GM08714 (cell line): ENCODE measurements around the gene ST8SIA6.
"Not testable (repeated sequence)": the region's sequence is repeated elsewhere in the genome, so short reads cannot be mapped to it uniquely, and the experiment has no call there.

Source experiments
- H3K4me3 ChIP-seq: fragments of 200-500 bp; sonication (Bioruptor generic); 2 replicates; pipeline ENCODE4 v1.5.1; 2014; ENCODE audit warnings: mild to moderate bottlenecking, low read length, inconsistent platforms
- ZNF274 ChIP-seq: IDR thresholded peaks from 2 replicates; pipeline ENCODE4 v1.6.1; 2012; ENCODE audit warnings: mild to moderate bottlenecking, low read depth, low read length

The ST8SIA6 gene

DNA sequence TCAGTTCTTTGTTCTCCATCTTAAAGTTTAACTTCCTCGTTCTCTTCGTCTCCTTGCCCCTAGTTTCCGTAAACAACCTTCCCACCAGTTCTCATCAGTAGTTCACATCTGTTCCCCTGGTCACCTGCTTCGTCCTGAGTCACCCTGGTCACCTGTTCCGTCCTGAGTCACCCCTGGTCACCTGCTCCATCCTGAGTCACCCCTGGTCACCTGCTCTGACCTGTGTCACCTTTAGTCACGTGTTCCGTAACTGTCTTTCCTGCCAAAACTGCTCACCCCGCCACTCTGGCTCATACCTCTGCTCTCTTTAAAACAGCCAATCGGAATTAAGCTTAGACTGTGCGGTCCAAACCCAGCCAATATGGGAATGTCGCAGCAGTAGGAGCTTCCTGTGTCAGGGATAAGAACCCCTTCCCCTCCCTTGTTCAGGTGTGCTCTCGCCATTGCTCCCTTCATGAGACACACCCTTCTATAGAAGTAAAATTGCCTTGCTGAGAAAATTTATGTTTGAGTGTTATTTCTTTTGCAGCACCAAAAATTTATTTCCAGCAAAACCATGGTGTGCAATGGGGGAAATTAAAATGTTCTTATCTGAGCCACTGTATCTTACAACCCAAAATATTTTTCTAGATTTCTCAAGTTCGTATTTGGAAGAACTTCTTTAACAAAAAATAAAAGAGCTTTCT, 114.1 kb downstream of the ST8SIA6 start:
- TF ChIP-seq ZNF274: no peak
- H3K4me3 ChIP-seq: no peak overlapping the region

DNA sequence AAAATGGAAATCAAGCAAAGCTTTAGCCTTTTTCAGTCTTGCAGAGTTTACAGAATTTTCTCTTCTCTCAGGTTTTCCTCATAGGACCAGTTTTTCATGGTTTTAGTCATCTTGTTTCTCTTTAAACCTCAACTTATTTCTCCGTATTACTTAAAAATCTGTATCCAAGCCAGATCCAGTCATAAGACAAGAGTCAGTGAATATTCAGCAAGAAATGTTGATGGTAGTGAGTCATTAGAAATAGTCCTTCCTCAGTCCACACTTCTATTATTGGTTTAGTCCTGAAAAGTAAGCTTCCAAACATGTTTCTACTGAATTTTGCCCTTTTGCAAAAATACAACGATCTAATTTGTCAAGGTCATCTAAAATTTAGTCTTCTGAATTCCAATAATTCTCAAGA, 119.3 kb downstream of the ST8SIA6 start:
- TF ChIP-seq ZNF274: no peak

DNA sequence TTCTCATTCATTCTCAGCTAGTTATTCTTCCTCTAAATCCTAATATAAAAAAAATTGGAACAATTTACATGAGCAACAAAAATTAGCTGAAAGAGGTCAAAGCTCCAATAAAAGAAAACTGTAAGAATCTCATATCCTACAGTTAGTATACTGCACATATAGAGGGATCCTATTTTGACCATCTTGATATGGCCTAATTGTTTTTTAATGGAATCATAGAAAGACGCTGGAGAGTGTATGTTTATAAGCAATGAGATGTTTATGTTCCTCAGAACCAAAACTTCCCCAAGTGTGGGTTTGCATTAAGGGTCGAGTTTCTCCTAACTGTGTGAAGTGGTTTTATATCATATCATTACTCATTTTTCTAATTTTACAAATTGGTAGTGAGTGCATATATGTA, 123.9 kb downstream of the ST8SIA6 start:
- no peak overlapping the region for H3K4me3 ChIP-seq
- TF ChIP-seq ZNF274: no peak

More for the DNA sequence above, 119.3 kb downstream of the ST8SIA6 start:
- no peak overlapping the region for H3K4me3 ChIP-seq

DNA sequence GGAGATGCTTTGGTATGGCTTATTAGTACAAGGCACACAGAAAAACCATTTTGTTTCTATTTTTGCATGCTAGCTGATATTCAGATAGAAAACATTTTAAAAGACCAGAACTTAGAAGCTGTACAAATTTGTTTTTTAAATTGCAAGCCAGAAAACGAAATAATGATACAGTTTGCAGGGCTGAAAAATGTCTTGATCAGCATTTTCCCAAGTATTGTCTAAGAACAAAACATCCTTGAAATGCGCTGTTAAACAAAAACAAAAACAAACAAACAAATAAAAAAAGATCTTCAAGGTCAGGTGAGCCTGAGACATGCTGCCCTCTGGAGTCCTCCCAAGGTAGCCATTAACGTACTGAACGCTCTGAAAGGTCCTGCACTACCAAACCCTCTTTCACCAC, 128.0 kb downstream of the ST8SIA6 start:
- no peak overlapping the region for H3K4me3 ChIP-seq
- TF ChIP-seq ZNF274: no peak

DNA sequence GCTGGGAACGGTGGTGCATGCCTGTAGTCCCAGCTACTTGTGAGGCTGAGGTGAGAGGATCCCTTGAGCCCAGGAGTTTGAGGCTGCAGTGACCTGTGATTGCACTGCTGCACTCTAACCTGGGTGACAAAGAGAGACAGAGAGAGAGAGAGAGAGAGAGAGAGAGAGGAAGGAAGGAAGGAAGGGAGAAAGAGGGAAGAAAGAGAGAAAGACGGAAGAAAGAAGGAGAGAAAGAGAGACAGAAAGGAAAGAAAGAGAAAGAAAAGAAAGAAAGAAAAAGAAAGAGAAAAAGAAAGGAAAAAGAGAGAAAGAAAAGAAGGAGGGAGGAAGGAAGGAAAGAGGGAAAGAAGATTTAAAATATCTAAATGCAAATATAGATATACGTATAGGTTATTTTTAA, 132.4 kb downstream of the ST8SIA6 start:
- H3K4me3 ChIP-seq: not testable (repeated sequence)

DNA sequence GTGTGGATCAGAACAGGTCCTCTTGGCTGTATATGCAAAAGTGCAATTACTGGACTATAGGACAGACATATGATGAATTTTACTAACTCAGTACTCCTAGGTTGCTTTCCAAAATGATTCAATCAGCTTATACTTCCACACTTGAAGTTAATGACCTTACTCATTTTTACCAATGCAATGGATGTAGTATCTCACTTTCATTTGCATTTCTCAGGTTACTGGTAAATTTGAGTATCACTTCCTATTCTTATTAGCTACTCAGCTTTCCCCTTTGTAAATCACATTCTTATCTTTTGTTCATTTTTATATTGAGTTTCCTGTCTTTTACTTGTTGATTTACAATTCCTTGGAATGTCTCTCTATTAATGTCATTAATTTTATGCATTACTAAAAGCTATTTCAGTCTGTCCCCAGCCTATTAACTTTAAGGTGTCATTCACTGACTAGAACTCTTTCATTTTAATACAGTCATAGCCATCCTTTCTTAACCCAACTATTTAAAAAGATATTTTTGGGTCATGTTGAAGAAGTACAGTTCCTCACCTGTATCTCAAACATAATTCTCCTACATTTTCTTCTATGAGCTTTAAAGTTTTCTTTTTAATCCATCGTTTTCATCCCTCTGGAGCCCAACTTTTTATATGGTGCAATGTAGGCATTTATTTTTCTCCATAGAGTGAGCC, 137.8 kb downstream of the ST8SIA6 start:
- H3K4me3 ChIP-seq: no peak overlapping the region
- no peak for TF ChIP-seq ZNF274

DNA sequence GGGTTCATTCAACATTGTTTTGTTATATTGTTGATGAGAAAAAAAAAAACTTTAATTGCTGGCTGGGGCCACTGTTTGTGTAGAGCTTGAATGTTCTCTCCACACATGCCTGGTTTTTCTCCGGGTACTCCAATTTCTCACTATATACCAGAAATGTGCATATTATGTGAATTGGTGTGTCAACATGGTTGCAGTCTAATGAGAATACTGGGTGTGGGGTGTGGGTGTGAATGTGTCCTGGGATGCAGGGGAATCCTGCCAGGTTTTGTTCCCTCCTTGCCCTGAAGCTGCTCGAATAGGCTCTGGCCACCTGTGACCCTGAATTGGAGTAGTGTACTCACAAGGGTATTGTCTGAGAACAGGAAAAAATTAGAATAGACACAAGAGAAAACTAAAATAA, 145.0 kb downstream of the ST8SIA6 start:
- TF ChIP-seq ZNF274: no peak
- H3K4me3 ChIP-seq: no peak overlapping the region

DNA sequence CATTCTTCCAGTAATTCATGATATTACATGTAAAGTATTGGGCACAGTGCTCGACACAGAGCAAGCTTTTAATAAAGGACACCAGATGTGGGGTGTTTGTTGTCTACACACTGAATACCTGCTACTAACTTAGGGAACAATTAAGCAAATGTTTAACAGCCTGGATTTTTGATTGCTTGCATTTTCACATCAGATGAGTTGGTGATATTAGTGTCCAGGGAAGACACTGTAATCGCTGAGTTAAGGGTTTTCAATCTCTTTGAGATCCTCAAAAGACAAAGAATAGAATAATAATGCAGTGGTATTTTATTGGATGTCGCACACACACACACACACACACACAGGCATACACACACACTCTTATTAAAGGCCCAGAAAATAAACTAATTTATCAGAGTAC, 147.3 kb downstream of the ST8SIA6 start:
- H3K4me3 ChIP-seq: no peak overlapping the region
- no peak for TF ChIP-seq ZNF274

DNA sequence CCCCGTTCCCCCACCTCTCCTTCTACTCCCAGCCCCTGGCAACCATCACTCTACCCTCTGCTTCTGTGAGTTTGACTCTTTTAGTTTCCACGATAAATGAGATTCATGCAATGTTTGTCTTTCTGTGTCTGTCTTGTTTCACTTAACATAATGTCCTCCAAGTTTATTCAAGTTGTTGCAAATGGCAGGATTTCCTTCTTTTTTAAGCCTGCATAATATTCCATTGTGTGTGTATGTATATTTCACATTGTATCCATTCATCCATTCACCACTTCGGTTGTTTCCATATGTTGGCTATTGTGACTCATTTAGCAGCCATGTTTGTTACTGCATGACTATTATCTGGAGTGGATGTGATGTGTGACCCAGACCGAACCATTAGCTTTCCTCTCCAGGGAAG, 162.0 kb downstream of the ST8SIA6 start:
- TF ChIP-seq ZNF274: no peak
- no peak overlapping the region for H3K4me3 ChIP-seq

DNA sequence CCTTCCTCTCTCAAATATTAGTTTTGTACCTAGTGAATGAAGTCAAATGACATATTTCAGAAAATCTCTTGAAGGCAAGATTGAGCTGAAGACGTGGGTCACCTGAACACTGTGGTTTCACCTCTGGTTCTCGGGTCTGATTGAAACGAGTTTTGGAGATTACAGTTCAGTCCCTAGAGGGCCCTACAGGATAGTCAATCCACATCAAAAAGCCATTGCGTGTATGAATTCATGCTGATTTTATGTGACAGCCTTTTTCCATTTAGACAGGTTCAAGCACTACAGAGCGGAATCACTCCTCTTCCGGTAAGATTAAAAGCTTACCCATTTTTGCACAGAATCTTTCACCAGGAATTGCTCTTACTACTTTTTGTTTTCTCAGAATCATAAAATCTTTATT, 164.2 kb downstream of the ST8SIA6 start:
- H3K4me3 ChIP-seq: no peak overlapping the region
- no peak for TF ChIP-seq ZNF274

DNA sequence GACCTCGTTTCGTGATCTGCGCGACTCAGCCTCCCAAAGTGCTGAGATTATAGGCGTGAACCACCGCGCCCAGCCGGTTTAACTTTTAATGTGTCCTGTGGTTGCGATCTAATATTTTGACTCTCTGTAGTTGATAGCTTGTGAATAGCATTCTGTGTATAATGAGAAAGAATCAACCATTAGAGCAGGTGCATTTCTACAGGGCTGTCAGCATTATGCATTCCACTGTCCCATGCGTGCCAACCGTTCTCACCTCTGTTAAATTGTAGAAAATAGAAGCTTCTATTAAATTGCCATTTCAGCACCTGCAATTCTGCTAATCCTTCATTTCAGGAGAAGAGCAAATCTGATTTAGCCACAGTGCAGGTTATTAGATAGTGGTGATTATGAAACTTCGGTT, 164.6 kb downstream of the ST8SIA6 start:
- H3K4me3 ChIP-seq: no peak overlapping the region
- no peak for TF ChIP-seq ZNF274

DNA sequence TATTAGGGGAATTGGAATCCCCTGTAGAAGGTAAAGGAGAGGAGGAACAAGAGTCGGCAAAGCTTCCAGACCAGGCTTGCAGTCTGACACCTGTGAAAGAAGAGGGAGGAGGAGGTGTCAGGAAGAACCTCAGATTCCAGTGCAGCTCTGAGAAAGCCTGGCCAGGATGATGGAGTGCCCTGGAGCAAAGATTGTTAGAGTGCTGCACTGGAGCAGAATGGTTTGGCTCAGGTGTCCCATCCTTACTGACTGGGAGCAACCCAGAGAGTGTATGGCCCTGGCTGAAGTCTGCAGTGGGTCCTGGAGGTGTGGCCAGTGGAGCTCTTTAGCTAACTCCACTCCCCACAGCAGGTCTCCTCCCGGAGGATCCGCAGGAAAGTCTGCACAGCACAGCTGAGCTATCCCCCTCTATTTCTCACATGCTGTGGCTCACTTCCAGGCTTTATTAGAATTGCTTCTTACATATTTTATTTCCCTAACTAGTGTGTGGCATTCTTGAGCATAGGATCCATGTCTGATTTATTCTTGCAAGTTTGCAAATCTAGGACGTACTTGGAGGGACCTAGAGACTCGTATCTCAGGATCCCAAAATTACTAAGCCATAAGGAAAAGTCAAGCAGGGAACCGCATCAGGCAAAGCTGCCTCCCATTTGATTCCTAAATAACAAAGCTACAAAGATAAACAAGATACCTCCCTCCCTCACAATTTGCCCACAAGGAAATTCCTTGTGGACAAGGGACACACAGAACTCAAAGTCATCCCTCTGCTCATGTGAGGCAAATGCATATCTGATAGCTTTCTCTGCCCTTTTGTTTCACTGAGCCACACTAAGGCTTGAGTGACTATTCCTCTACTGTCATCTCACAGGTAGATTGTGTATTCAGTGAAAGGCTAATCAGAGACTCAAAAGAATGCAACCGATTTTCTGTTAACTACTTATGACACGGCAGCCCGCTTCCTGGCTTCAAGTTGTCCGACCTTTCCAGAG, 167.5 kb downstream of the ST8SIA6 start:
- no peak for TF ChIP-seq ZNF274
- no peak overlapping the region for H3K4me3 ChIP-seq

DNA sequence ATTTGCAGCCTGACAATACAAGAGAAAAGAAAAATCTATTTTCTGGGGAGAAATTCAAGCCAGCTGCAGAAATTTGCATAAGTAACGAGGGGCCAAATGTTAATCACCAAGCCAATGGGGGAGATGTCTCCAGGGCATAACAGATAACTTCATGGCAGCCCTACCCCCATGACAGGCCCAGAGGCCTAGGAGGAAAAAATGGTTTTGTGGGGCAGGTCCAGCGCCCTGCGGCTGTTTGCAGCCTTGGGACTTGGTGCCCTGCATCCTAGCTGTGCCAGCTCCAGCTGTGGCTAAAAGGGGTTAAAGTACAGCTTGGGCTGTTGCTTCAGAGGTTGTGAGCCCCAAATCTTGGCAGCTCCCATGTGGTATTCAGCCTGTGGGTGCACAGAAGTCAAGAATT, 172.1 kb downstream of the ST8SIA6 start:
- TF ChIP-seq ZNF274: no peak
- no peak overlapping the region for H3K4me3 ChIP-seq

DNA sequence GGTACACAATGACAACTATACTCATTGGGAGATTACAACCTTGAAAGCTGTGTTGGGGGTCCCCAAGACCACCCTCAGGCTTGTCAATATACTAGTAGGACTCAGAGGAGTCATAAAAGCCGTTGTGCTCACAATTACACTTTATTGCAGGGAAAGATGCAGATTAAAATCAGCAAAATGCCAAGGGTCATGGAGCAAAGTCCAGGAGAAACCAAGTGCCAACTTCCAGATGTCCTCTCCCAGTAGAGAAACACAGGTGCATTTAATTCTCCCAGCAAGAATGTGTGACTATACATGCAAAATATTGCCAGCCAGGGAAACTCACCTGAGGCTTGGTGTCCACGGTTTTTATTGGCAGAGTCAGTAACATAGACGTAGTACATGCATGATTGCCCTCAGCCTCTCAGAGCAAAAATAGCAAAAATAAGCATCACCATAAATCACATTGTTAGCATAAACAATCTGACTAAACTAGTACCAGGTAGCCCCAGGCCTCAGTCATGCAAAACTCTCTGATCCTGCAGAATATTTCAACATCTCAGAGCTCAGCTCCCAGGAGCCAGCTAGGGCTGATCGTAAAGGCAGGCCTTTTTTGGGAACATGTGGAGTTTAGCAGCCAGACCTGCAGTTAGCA, 175.7 kb downstream of the ST8SIA6 start:
- H3K4me3 ChIP-seq: no peak overlapping the region
- TF ChIP-seq ZNF274: no peak

DNA sequence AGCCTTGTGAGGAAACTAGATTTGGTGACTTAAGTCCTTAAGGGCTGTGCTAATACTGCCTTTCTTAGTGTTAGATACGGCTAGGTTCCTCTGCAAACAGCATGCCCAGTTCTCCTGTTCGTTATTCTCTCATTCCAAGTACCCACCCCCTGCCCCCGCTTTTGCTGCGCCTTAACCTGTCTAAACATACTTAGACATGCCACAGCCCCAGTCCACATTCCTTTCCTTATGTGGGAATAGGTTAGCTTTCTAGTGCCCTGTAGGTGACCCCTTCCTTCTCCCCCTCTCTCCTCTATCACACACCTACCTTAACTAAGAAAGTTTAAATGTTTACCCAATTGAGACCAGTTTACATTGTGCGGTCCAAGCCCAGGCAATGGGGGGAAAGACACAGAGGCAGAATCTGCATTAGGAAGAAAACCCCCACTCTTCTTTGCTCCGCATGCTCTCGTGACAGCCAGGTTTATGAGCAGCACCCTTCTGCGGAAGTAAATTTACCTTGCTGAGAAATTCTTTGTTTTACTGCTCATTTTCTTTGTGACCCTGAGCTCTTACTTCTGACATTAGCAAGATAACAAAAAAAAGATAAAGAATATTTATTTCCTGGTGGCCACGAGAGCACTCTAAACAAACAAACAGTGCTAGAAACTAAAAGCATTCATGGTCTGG, 177.5 kb downstream of the ST8SIA6 start:
- H3K4me3 ChIP-seq: no peak overlapping the region

More for the DNA sequence above, 177.5 kb downstream of the ST8SIA6 start:
- no peak for TF ChIP-seq ZNF274
